ENCODE data around the gene NFATC4.

Gene NFATC4

DNA sequence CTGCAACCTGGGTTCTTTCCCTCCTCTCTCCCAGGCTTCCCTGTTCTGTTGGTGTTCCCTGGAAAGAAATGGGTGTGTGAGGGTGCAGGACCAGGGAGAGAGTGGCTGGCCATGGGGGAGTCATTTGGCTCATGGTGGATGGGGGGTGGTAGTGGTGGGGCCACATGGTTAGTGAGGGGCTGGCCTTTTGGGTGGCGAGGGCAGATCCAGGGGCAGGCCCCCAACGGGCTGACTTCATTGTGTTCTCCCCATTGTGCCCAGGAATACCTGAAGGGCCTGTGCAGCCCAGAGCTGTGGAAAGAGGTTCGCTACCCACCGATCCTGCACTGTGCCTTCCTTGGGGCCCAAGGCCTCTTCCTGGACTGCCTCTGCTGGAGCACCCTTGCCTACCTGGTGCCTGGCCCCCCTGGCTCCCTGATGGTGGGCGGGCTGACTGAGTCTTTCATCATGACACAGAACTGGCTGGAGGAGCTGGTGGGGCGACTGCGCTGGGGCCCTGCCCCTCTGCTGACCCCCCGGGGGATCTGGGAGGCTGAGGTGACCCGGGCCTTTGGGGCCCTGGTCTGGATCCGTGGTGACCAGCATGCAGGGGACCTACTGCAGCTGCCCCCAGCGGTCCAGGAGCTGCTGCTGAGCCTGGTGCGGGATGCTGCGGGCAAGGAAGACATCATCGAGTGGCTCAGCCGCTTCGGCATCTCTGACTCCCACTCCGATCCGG is 39.8 kb downstream of the NFATC4 start:
- DNase-seq (ENCODE audit: low spot score), result no peak

DNA sequence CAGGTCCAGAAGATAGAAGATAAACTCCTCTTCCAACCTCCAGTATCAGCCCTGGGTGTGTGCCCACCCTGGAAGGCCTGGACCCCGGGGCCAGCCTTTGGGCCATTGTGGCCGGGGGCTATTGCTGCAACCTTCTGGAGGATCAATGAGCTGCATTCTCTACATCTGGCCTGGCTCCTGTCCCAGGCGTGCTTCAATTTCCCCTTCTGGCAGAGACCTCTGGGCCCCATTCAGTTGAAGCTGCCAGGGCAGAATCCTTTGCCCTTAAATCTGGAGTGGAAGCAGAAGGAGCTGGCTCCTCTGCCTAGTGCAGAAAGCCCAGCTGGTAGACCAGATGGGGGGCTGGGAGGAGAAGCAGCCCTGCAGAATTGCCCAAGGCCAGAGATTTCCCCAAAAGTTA is 40.8 kb downstream of the NFATC4 start:
- DNase-seq (ENCODE audit: low spot score), result no peak

GRCh38 chr14:24409192-24409591 is 41.2 kb downstream of the NFATC4 start:
- DNase-seq (ENCODE audit: low spot score), result no peak

GRCh38 chr14:24409956-24410355 is 42.0 kb downstream of the NFATC4 start:
- DNase-seq (ENCODE audit: low spot score), result no peak

- peak; percentile 59 for DNase-seq (ENCODE audit: low spot score)
Observed at GRCh38 chr14:24411443-24412389, 43.7 kb downstream of the NFATC4 start.

- DNase-seq (ENCODE audit: low spot score), result no peak
Observed at GRCh38 chr14:24414077-24414476, 46.1 kb downstream of the NFATC4 start.

- DNase-seq (ENCODE audit: low spot score), result no peak
Observed at GRCh38 chr14:24414732-24415420, 46.9 kb downstream of the NFATC4 start.

GRCh38 chr14:24415421-24416253 is 47.7 kb downstream of the NFATC4 start:
- no peak for DNase-seq (ENCODE audit: low spot score)

GRCh38 chr14:24416254-24416931 is 48.4 kb downstream of the NFATC4 start:
- DNase-seq (ENCODE audit: low spot score), result peak; percentile 50

GRCh38 chr14:24416932-24417619 is 49.1 kb downstream of the NFATC4 start:
- DNase-seq (ENCODE audit: low spot score), result no peak

DNA sequence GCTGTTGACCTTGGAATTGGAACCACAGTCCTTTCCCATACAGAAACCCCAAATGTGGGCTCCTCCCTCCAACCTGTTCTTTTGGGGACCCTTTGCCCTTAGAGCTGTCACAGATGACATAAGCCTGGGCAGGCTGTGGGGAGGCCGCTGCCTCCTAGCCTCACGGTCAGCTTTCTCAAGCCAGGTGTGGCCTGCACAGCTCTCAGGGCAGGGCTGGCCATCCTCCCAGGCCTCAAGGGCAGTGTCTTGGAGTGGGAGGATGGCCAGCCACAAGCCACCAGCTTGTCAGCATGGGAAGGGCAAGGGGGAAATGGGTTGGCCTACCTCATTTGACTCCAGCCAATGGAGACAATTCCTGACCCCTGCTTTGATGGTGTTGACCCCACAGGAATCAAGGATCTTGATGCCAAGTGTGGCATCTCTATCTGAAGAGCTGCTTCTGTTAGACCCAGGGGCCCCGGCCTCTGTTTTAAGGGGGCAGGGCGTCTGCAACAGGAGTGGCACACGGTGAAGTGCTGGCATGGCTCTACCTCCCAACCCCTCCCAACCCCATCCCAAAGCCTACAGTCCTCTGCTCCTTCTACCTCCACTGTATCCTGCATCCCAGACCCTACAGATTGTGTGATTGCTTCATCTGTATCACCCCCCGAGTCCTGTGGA is 50.0 kb downstream of the NFATC4 start:
- no peak for DNase-seq (ENCODE audit: low spot score)

DNA sequence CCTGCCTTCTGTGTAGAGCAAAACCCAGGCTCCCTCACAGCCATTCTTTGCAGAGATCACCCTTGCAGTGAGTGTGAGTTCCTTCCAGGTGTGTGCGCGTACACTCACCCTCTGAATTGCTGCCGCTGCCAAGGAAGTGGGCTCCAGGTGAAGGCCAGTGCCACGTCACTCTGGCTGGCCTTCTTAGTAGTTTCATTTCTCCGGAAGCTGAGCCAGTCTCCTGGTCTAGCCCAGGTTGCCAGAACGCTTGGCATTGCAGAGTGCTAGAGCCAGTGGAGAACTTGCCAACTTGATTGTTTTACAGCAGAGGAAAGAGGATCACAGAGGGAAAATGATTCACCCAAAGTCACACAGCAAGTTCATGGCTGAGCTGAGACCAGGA is 50.5 kb downstream of the NFATC4 start:
- DNase-seq (ENCODE audit: low spot score), result no peak

- no peak for DNase-seq (ENCODE audit: low spot score)
Observed at GRCh38 chr14:24422261-24422660, 54.3 kb downstream of the NFATC4 start.

GRCh38 chr14:24422694-24423601 is 55.0 kb downstream of the NFATC4 start:
- DNase-seq (ENCODE audit: low spot score), result no peak

GRCh38 chr14:24425704-24426103 is 57.7 kb downstream of the NFATC4 start:
- no peak for DNase-seq (ENCODE audit: low spot score)

GRCh38 chr14:24426150-24426911 is 58.3 kb downstream of the NFATC4 start:
- DNase-seq (ENCODE audit: low spot score), result no peak

DNA sequence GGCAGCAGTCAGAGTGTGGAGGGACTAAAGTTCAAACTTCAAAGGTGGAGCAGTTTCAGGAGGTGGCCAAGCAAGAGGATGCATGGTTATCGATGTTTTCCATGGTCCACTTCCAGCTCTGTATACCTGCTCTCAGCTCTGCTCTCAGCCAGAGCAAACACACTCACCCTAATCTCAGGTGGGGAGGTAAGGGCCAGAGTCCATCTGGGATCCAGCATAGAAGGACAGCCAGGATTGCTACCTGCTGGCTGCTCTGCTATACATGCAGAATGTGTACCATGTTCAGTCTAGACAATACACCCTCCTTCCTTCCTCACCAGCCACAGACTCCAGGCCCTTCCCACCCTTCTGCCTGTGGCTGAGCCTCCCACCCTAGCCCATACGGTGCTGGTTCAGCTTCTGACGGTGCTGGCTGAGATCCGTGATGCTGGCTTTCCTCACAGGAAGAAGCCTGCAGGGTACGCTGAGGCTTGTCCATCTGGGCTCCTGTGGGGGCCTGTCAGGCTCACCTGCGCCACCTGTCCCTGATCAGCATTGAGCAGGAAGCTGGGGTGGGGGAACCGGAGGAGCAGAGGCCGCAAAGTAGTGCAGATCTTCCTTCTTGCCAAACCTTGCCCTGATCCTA is 59.0 kb downstream of the NFATC4 start:
- DNase-seq (ENCODE audit: low spot score), result no peak
